Measurements from ENCODE around the gene CEACAM1.
"Not testable (repeated sequence)": the region's sequence is repeated elsewhere in the genome, so short reads cannot be mapped to it uniquely, and the experiment has no call there.

The CEACAM1 gene

GRCh38 chr19:42547929-42548328 lies 19.6 kb upstream of the CEACAM1 start:
- no peak for DNase-seq

- no peak for DNase-seq
Observed at GRCh38 chr19:42546831-42547500, 18.7 kb upstream of the CEACAM1 start.

DNA sequence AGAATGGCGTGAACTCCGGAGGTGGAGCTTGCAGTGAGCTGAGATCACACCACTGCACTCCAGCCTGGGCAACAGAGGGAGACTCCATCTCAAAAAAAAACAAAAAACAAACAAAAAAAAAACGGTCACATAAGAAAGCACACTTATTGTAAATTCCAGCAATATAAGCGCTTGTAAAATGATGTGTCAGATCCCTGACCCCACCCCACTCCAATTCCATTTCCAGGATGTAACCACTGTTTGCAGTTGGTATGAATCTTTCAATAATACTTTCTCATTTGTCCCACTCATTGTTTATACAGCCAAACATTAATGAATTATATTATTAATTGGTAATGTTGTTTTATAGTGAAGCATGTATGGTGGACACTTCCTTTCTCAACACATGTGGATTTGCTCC lies 15.9 kb upstream of the CEACAM1 start:
- no peak for DNase-seq

DNA sequence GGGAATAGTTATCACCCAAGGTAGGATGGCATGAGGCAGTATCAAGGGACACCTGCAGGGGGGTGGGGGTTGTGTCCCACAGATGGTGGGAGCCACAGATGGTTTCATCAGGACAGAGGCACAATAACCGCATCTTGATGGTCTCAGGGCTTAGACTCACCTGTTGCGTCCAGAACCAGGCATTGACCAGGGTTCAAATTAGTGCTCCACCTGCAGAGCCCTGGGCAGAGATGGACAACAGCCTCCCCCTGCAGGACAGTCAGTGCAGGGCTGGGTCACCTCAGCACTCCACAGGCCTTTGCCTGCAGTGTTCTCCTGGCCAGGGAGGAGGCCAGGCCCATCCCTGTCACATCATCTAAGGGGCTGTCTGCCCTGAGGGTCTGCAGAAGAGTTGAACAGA lies 14.5 kb upstream of the CEACAM1 start:
- no peak for DNase-seq

- DNase-seq: peak; percentile 31 to 52
Observed at GRCh38 chr19:42540071-42540553, 11.8 kb upstream of the CEACAM1 start.

DNA sequence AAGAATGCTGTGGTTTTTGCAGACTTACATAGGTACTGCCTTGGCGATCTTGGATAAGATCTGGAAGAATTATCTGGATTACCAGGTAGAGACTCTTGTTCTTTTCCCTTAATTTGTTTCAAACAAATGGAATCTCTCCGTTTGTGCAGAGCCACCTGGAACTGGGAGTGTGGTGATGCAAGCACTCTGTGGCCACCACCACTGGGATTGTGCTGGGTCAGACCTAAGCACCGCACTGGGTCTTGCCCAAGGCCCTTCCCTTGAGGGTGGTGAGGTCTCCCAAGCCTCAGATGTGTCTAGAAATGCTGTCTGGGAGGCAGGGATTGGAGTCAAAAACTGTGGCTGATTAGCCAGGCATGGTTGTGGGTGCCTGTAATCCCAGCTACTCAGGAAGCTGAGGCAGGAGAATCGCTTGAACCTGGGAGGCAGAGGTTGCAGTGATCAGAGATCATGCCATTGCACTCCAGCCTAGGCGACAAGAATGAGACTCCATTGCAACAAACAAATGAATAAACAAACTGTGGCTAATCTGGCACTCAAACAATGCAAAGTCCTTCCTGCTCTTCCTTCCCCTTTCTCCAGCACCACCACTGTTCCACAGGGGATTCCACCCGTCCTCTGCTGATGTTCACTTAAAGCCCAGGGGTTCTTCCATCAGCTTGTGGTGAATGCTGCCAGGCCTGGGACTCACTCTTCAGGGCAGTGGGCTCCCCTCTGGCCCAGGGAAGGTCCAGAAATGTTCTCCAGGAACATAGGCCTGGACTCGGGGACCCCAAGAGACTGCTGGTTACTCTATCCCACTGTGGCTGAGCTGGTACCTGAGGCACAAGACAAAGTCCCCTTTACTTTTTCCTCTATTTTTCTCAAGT lies 10.8 kb upstream of the CEACAM1 start:
- DNase-seq: no peak

DNA sequence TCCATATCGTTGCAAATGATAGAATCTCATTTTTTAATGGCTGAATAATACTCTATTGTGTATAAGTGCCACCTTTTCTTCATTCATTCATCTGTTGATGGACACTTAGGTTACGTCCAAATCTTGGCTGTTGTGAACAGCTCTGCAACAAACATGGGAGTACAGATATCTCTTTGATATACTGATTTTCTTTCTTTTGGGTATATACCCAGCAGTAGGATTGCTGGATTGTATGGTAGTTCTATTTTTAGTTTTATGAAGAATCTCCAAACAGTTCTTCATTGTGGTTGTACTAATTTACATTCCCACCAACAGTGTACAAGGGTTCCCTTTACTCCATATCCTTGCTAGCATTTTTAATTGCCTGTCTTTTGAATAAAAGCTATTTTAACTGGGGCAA lies 7.0 kb upstream of the CEACAM1 start:
- not testable (repeated sequence) for DNase-seq

- no peak for DNase-seq
Observed at GRCh38 chr19:42534391-42534790, 6.1 kb upstream of the CEACAM1 start.

DNA sequence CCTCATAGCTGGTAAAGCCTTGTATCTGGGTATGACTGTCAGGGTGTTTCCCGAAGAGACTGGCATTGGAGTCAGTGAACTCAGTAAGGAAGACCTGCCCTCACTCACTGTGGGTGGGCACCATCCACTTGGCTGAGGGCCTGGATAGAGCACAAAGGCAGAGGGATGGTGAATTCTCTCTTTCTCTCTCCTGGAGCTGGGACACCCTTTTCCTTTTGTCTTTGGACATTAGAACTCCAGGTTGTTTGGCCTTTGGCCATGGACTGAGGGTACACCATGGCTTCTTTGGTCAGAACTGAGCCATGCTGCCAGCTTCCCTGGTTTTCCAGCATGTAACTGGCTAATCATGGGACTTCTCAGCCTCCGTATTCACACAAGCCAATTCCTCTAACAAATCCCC lies 4.6 kb upstream of the CEACAM1 start:
- no peak for DNase-seq

- no peak for DNase-seq
Observed at GRCh38 chr19:42531313-42531712, 3.0 kb upstream of the CEACAM1 start.

DNA sequence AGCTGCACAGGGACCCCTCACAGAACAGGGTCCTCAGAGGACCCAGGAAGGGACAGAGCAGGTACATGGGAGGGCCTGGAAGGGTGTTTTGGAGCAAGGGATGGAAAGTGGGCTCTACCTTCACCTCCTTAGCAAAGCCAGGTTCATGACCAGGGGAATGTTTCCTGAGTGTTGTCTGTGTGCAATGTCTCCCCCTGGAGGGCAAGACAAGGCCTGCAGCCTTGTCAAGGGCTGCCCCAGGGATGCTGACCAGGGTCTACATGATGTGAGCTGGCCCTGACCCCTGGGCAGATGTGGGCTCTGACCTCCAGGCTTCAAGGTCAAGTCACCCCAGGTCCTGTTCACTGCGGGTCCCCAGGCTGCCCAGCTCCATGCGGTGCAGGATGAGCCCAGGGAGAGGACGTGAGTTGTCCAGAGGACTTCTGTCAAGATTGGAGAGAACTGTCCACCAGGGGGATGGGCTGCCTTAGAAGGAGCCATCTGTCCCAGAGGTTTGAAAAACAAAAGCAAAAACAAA lies 1.0 kb upstream of the CEACAM1 start:
- DNase-seq: peak in 1 of 2 experiments; percentile 19

DNA sequence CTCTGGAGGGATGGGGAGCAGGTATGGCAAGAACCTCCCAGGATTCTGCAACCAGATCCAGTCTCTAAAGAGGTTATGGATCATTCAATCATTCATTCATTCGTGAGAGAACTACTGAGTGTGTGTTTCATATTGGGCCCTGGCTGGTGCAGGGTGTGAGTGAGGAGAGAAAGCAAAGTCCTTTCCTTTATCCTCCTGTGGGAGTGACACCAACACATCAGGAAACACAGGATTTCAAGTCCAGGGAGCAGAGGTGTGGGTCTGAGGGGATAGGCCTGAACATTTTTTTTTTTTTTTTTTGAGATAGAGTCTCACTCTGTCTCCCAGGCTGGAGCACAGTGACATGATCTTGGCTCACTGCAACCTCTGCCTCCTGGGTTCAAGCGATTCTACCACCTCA lies 3.3 kb downstream of the CEACAM1 start:
- no peak for DNase-seq

GRCh38 chr19:42524250-42524649 lies 4.0 kb downstream of the CEACAM1 start:
- no peak for DNase-seq

GRCh38 chr19:42522262-42522661 lies 6.0 kb downstream of the CEACAM1 start:
- DNase-seq: not testable (repeated sequence)

DNA sequence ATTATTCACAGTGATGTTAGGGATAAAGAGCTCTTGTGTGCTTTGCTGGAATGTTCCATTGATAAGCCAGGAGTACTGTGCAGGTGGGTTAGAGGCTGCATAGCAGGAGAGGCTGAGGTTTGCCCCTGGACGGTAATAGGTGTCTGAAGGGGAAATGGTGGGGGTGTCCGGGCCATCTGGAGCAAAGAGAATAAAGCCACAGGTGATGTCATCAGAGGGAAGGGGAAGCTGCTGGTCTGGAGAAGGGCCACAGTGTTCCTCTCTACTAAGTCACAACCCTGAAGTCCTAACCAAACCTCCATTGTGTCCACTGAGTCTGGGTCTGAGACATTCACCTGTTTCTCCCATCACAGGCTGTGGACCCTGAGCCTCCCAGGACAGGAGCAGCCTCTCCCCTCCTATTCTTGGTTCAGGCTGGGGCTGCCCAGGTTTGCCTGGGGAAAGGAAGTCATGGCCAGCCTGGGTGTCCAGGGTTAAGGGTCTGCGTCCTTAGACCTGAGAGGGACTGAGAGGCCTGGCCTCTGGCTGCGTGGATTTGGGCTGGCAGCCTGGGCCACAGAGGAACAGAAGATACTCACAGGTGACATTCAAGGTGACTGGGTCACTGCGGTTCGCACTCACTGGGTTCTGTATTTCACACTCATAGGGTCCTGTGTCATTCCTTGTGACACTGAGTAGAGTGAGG lies 6.8 kb downstream of the CEACAM1 start:
- no peak for DNase-seq

DNA sequence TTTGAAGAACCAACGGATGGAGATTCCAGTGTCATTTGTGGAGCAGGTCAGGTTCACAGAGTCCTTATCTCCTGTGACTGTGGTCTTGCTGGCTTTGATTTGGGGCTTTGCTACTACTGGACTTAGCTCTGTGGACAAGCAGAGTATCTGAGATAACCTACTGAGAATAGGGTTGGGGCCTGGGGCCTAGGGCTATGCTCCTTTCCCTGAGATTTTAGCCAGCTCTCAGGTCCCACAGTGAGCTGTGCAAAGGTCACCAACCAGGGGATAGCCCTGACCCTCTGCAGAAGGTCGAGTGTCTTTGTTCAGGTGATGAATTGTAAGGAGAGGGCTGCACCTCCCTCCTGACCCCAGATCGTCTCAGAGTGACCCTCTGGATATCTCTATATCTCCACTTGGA lies 9.2 kb downstream of the CEACAM1 start:
- DNase-seq: no peak

DNA sequence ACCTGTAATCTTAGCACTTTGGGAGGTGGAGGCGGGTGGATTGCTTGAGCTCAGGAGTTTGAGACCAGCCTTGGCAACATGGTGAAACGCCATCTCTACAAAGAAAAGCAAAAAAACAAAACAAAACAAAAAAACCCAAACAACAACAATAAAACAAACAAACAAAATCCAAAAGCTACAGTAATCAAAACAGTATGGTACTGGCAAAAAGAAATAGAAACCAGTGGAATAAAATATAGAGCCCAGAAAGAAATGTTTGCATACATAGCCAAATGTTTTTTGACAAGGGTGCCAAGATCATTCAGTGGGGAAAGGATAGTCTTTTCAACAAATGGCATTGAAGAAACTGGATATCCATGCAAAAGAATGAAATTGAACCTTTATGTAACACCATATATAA lies 11.5 kb downstream of the CEACAM1 start:
- DNase-seq: no peak

GRCh38 chr19:42515241-42515832 lies 12.9 kb downstream of the CEACAM1 start:
- no peak for DNase-seq

DNA sequence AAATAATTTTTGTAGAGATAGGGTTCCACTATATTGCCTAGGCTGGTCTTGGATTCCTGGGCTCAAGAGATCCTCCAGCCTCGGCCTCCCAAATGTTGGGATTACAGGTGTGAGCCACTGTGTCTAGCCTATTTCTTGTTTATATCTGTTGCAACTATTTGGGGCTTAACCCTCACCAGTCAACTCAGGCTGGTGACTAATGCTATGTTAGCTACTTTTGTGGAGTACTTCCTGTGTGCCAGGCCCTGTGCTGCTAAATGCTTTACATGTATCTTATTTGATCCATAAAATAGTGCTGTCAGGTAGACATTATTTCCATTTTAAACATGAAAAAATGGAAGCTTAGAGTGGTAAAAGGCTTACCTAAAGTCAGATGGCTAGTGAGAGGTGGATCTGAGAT lies 13.8 kb downstream of the CEACAM1 start:
- no peak for DNase-seq

- DNase-seq: no peak
Observed at GRCh38 chr19:42512743-42513304, 15.5 kb downstream of the CEACAM1 start.

- DNase-seq: no peak
Observed at GRCh38 chr19:42512130-42512636, 16.1 kb downstream of the CEACAM1 start.

DNA sequence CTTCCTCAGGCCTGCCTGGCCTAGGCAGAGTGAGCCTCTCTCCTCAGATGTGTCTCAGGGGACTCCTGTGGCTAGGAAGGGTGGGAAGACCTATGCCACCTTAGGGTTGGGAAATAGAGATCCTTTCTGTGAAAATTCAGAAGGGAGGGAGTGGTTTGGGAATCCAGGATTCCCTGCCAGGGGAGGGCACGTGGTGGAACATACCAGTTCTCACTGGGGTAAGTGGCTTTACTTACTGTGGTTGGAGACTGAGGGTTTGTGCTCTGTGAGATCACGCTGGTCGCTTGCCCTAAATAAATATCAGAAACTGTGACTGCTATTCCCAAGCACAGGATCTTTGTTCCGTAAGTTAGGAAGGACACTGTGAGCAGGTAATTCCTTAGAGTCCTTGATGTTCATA lies 16.9 kb downstream of the CEACAM1 start:
- no peak for DNase-seq

All from NCI-H524 (cell line).